Measurements from ENCODE around the gene RANBP17. TPM values are rescaled to one million over a fixed set of nuclear protein-coding genes. Genes with fewer than 3 reads are reported as not detected.

RANBP17 gene
- total RNA-seq, 1 donor from 2014 or later = 15.7 TPM

- H3K4me3 Mint-ChIP-seq (ENCODE audit: unreplicated experiment) = no peak overlapping the region
- peaks cover under 1% of the 10 kb centered on the region for H3K9me3 Mint-ChIP-seq (ENCODE audit: unreplicated experiment)
- no peak for DNase-seq (ENCODE audit: extremely low spot score, unreplicated experiment)
- H3K27ac Mint-ChIP-seq (ENCODE audit: unreplicated experiment) = no peak overlapping the region
- H3K4me1 Mint-ChIP-seq (ENCODE audit: unreplicated experiment) = no peaks in the 10 kb centered on the region
- no peak for TF ChIP-seq CTCF (IDR thresholded peaks at IDR 0.05)
- H3K27me3 Mint-ChIP-seq (ENCODE audit: unreplicated experiment) = no peaks in the 10 kb centered on the region
- peaks cover 15% of the 10 kb centered on the region for H3K36me3 Mint-ChIP-seq (ENCODE audit: unreplicated experiment)
Observed at GRCh38 chr5:171189442-171189841, 327.6 kb downstream of the RANBP17 start.

GRCh38 chr5:171192111-171192510, 330.3 kb downstream of the RANBP17 start:
- Mint-ChIP-seq H3K4me1 (ENCODE audit: unreplicated experiment) (no peaks in the 10 kb centered on the region), H3K27me3 (ENCODE audit: unreplicated experiment) (no peaks in the 10 kb centered on the region), H3K27ac (ENCODE audit: unreplicated experiment) (no peak overlapping the region), H3K4me3 (ENCODE audit: unreplicated experiment) (no peak overlapping the region), H3K36me3 (ENCODE audit: unreplicated experiment) (peaks cover 4% of the 10 kb centered on the region), H3K9me3 (ENCODE audit: unreplicated experiment) (no peaks in the 10 kb centered on the region)
- no peak for TF ChIP-seq CTCF (IDR thresholded peaks at IDR 0.05)
- no peak for DNase-seq (ENCODE audit: extremely low spot score, unreplicated experiment)

- H3K4me1 Mint-ChIP-seq (ENCODE audit: unreplicated experiment) = no peaks in the 10 kb centered on the region
- no peaks in the 10 kb centered on the region for H3K36me3 Mint-ChIP-seq (ENCODE audit: unreplicated experiment)
- no peak overlapping the region for H3K4me3 Mint-ChIP-seq (ENCODE audit: unreplicated experiment)
- TF ChIP-seq CTCF (IDR thresholded peaks at IDR 0.05) = no peak
- DNase-seq (ENCODE audit: extremely low spot score, unreplicated experiment) = no peak
- H3K27ac Mint-ChIP-seq (ENCODE audit: unreplicated experiment) = no peak overlapping the region
- no peaks in the 10 kb centered on the region for H3K27me3 Mint-ChIP-seq (ENCODE audit: unreplicated experiment)
- no peaks in the 10 kb centered on the region for H3K9me3 Mint-ChIP-seq (ENCODE audit: unreplicated experiment)
Observed at GRCh38 chr5:171201310-171201709, 339.5 kb downstream of the RANBP17 start.

GRCh38 chr5:171205375-171205774, 343.6 kb downstream of the RANBP17 start:
- Mint-ChIP-seq H3K36me3 (ENCODE audit: unreplicated experiment) (no peaks in the 10 kb centered on the region), H3K9me3 (ENCODE audit: unreplicated experiment) (no peaks in the 10 kb centered on the region), H3K4me3 (ENCODE audit: unreplicated experiment) (no peak overlapping the region), H3K27ac (ENCODE audit: unreplicated experiment) (no peak overlapping the region), H3K4me1 (ENCODE audit: unreplicated experiment) (no peaks in the 10 kb centered on the region), H3K27me3 (ENCODE audit: unreplicated experiment) (no peaks in the 10 kb centered on the region)
- no peak for DNase-seq (ENCODE audit: extremely low spot score, unreplicated experiment)
- TF ChIP-seq CTCF (IDR thresholded peaks at IDR 0.05) = no peak

GRCh38 chr5:171207256-171207847, 345.5 kb downstream of the RANBP17 start:
- no peak for DNase-seq (ENCODE audit: extremely low spot score, unreplicated experiment)
- no peak overlapping the region for H3K27ac Mint-ChIP-seq (ENCODE audit: unreplicated experiment)
- no peak overlapping the region for H3K4me3 Mint-ChIP-seq (ENCODE audit: unreplicated experiment)
- no peaks in the 10 kb centered on the region for H3K9me3 Mint-ChIP-seq (ENCODE audit: unreplicated experiment)
- H3K27me3 Mint-ChIP-seq (ENCODE audit: unreplicated experiment) = no peaks in the 10 kb centered on the region
- H3K4me1 Mint-ChIP-seq (ENCODE audit: unreplicated experiment) = no peaks in the 10 kb centered on the region
- no peaks in the 10 kb centered on the region for H3K36me3 Mint-ChIP-seq (ENCODE audit: unreplicated experiment)
- peak; percentile 80 for TF ChIP-seq CTCF (IDR thresholded peaks at IDR 0.05)

Measured in osteocyte (in vitro differentiated cells).